ENCODE data around the gene FBXL15. TPM values are rescaled to one million over a fixed set of nuclear protein-coding genes. Genes with fewer than 3 reads are reported as not detected.

Gene FBXL15
- total and polyA plus RNA-seq, 2 of the 13 experiments (the other 11 are each of a cell fraction or from before 2014, with no cell fraction given): 4.3 to 8.3 TPM

- TF ChIP-seq ZNF280B (CRISPR knock-in tag; IDR thresholded peaks at IDR 0.05; ENCODE audit: borderline replicate concordance) (peak; percentile 31; the same call in 1 of the 2 replicates), RFX1 (IDR thresholded peaks at IDR 0.05) (no peak), CC2D1A (CRISPR knock-in tag; IDR thresholded peaks at IDR 0.05) (no peak), PHB2 (IDR thresholded peaks at IDR 0.05; ENCODE audit: partially characterized antibody) (no peak), ZBTB3 (CRISPR knock-in tag; IDR thresholded peaks at IDR 0.05; ENCODE audit: borderline replicate concordance, low read depth) (no peak), ELF4 (CRISPR knock-in tag; IDR thresholded peaks at IDR 0.05; ENCODE audit: borderline replicate concordance) (peak; percentile 35; the same call in 1 of the 2 replicates), TGIF2 (CRISPR knock-in tag; IDR thresholded peaks at IDR 0.05) (0 out of 2 replicates have a peak, but pooled peaks have one; percentile 48), ZBTB44 (CRISPR knock-in tag; IDR thresholded peaks at IDR 0.05) (no peak), ZNF746 (CRISPR knock-in tag; IDR thresholded peaks at IDR 0.05) (no peak), TBL1XR1 (IDR thresholded peaks at IDR 0.05; ENCODE audit: borderline replicate concordance, low read length, partially characterized antibody) (no peak), PAF1 (CRISPR knock-in tag; IDR thresholded peaks at IDR 0.05) (no peak), ARID2 (CRISPR knock-in tag; IDR thresholded peaks at IDR 0.05; ENCODE audit: borderline replicate concordance) (0 out of 2 replicates have a peak, but pooled peaks have one; percentile 50), KDM4B (CRISPR knock-in tag; IDR thresholded peaks at IDR 0.05) (peak; percentile 16; the same call in 1 of the 2 replicates), XRCC5 (optimal IDR thresholded peaks at IDR 0.05; ENCODE audit: low read length) (peak; percentile 98), SPEN (CRISPR knock-in tag; IDR thresholded peaks at IDR 0.05; ENCODE audit: low read depth) (peak; percentile 92), MAFF (IDR thresholded peaks at IDR 0.05; ENCODE audit: low read depth, low read length) (no peak; the same call in 1 of the 2 replicates), FOXK2 (IDR thresholded peaks at IDR 0.05) (no peak), ZNF256 (CRISPR knock-in tag; conservative IDR thresholded peaks at IDR 0.05) (no peak)
- TF ChIP-seq, protein P1, sequence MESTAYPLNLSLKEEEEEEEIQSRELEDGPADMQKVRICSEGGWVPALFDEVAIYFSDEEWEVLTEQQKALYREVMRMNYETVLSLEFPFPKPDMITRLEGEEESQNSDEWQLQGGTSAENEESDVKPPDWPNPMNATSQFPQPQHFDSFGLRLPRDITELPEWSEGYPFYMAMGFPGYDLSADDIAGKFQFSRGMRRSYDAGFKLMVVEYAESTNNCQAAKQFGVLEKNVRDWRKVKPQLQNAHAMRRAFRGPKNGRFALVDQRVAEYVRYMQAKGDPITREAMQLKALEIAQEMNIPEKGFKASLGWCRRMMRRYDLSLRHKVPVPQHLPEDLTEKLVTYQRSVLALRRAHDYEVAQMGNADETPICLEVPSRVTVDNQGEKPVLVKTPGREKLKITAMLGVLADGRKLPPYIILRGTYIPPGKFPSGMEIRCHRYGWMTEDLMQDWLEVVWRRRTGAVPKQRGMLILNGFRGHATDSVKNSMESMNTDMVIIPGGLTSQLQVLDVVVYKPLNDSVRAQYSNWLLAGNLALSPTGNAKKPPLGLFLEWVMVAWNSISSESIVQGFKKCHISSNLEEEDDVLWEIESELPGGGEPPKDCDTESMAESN (CRISPR knock-in tag; conservative IDR thresholded peaks at IDR 0.05): peak; percentile 90
- TF ChIP-seq, protein P2, sequence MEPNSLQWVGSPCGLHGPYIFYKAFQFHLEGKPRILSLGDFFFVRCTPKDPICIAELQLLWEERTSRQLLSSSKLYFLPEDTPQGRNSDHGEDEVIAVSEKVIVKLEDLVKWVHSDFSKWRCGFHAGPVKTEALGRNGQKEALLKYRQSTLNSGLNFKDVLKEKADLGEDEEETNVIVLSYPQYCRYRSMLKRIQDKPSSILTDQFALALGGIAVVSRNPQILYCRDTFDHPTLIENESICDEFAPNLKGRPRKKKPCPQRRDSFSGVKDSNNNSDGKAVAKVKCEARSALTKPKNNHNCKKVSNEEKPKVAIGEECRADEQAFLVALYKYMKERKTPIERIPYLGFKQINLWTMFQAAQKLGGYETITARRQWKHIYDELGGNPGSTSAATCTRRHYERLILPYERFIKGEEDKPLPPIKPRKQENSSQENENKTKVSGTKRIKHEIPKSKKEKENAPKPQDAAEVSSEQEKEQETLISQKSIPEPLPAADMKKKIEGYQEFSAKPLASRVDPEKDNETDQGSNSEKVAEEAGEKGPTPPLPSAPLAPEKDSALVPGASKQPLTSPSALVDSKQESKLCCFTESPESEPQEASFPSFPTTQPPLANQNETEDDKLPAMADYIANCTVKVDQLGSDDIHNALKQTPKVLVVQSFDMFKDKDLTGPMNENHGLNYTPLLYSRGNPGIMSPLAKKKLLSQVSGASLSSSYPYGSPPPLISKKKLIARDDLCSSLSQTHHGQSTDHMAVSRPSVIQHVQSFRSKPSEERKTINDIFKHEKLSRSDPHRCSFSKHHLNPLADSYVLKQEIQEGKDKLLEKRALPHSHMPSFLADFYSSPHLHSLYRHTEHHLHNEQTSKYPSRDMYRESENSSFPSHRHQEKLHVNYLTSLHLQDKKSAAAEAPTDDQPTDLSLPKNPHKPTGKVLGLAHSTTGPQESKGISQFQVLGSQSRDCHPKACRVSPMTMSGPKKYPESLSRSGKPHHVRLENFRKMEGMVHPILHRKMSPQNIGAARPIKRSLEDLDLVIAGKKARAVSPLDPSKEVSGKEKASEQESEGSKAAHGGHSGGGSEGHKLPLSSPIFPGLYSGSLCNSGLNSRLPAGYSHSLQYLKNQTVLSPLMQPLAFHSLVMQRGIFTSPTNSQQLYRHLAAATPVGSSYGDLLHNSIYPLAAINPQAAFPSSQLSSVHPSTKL (CRISPR knock-in tag; IDR thresholded peaks at IDR 0.05): peak; percentile 65
- TF ChIP-seq, protein P3, sequence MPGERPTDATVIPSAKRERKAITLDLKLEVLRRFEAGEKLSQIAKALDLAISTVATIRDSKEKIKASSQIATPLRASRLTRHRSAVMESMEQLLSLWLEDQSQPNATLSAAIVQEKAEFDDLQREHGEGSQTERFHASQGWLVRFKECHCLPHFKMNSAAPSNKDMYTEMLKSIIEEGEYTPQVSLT (CRISPR knock-in tag; IDR thresholded peaks at IDR 0.05; ENCODE audit: borderline replicate concordance, low read depth): no peak
These were observed 21.2 kb upstream of the FBXL15 start (continued) for GRCh38 chr10:102399217-102400021.

Measured in HepG2 (cell line).